Heart left ventricle (tissue), 13 donors: Measurements from ENCODE around the gene TNFSF15.

Experiments
- CTCF ChIP-seq, 12 donors: fragments of 200-600 bp; sonication (generic) in 4 of 12; IDR thresholded peaks; one replicate each; pipeline versions ENCODE4 v1.5.0 to v1.8.0; 2018 to 2022; ENCODE audit warnings: antibody characterized with exemption in 12 of 12, mild to moderate bottlenecking in 5 of 12
- POLR2A ChIP-seq, 2 donors: fragments of 450-650 bp; IDR thresholded peaks; one replicate each; pipeline ENCODE4 v1.6.1; 2017; ENCODE audit warnings: antibody characterized with exemption in 2 of 2, mild to moderate bottlenecking in 2 of 2, moderate library complexity in 2 of 2
- donor health status: ischemic (EF 13 %, LVEDD 7.1; RV severe dilation, severe dysfunction).
- donor health status: DM: no; HTN: yes; CAD: no.
- donor health status: DM: no; HTN: no; CAD: no.
- donor health status: ischemic (EF 25% LVEDD 6.9; RV normal size, moderate dysfunction).
- donor health status: ischemic (EF 25% LVEDD 5.7; RV mildly dilated, moderate dysfunction).
- donor health status: ischemic (EF 35%, LVEDD 5.7; RV mildly dilated, moderate dysfunction).
- donor health status: nonischemic (EF 11% LVEDD 7.7; RV severe dilation, severe dysfunction).
- donor health status: DM: yes; HTN: yes; CAD: no.
- donor health status: PGD.
- donor health status: ischemic (EF 29% LVEDD 5.4; RV normal size, mild dysfunction).
- donor health status: nonischemic (EF 23%, LVEDD 6.1; RV moderate dilation, normal function).

- no peak for TF ChIP-seq CTCF (IDR thresholded peaks at IDR 0.05)
- no peak for TF ChIP-seq POLR2A (IDR thresholded peaks at IDR 0.05)
Measured at GRCh38 chr9:114850871-114851270, 45.0 kb upstream of the TNFSF15 start.
